Fibroblast of the aortic adventitia (primary cell): ENCODE results near the gene CABLES1. TPM values are rescaled to one million over a fixed set of nuclear protein-coding genes. Genes with fewer than 3 reads are reported as not detected.

Source experiments
- DNase-seq: peaks from one replicate; pipeline ENCODE4 v3.0.0-alpha.2; 2010; ENCODE audit warnings: low read depth
- H3K4me3 ChIP-seq: 2 replicates; pipeline ENCODE4 v1.5.1; 2011; ENCODE audit warnings: low read depth, mild to moderate bottlenecking, control low read depth, low read length, moderate library complexity
- CTCF ChIP-seq: IDR thresholded peaks from 2 replicates; pipeline ENCODE4 v1.5.1; 2011; ENCODE audit warnings: mild to moderate bottlenecking, low read length, control low read depth, inconsistent platforms; ENCODE audit not compliant: insufficient read depth
- total RNA-seq: library from RNA; depleted of rRNA; stranded (reverse); fragments of >200 nt; gene quantifications from 2 replicates; pipeline ENCODE4 v1.2.3, GENCODE V29; 2012; ENCODE audit warnings: low replicate concordance

CABLES1 gene
- total RNA-seq, 1 donor = 7.4 TPM

GRCh38 chr18:23114171-23114881, 21.0 kb upstream of the CABLES1 start:
- DNase-seq = no peak
- no peak for TF ChIP-seq CTCF
- H3K4me3 ChIP-seq = no peak overlapping the region

- TF ChIP-seq CTCF = no peak
- no peak for DNase-seq
- no peak overlapping the region for H3K4me3 ChIP-seq
Measured at GRCh38 chr18:23114911-23115310, 20.4 kb upstream of the CABLES1 start.

- H3K4me3 ChIP-seq = no peak overlapping the region
- peak; percentile 87 for DNase-seq
- TF ChIP-seq CTCF = no peak
Measured at GRCh38 chr18:23115683-23116096, 19.6 kb upstream of the CABLES1 start.

- H3K4me3 ChIP-seq = no peak overlapping the region
- no peak for DNase-seq
- TF ChIP-seq CTCF = no peak
Measured at GRCh38 chr18:23121133-23121532, 14.2 kb upstream of the CABLES1 start.

GRCh38 chr18:23122334-23123229, 12.7 kb upstream of the CABLES1 start:
- no peak overlapping the region for H3K4me3 ChIP-seq
- TF ChIP-seq CTCF = no peak
- no peak for DNase-seq

- no peak for TF ChIP-seq CTCF
- DNase-seq = no peak
- H3K4me3 ChIP-seq = no peak overlapping the region
Measured at GRCh38 chr18:23126376-23127056, 8.8 kb upstream of the CABLES1 start.
